Measurements from ENCODE around the gene MACROD1.

MACROD1 gene

GRCh38 chr11:64009710-64010109 lies 156.2 kb downstream of the MACROD1 start:
- Histone ChIP-seq H3K36me3 (ENCODE audit: control insufficient read depth, insufficient read depth, low read length) (no peaks in the 10 kb centered on the region), H3K9me3 (ENCODE audit: control insufficient read depth, low read length) (no peaks in the 10 kb centered on the region), H3K27me3 (replicated peaks; ENCODE audit: control insufficient read depth, insufficient read depth, low read length, poor library complexity, severe bottlenecking) (no peaks in the 10 kb centered on the region), H3K4me3 (ENCODE audit: insufficient read depth, low read depth, low read length, poor library complexity, severe bottlenecking) (no peak overlapping the region), H3K4me1 (ENCODE audit: control insufficient read depth, insufficient read depth, low read length, poor library complexity, severe bottlenecking) (peaks cover 7% of the 10 kb centered on the region), H3K27ac (ENCODE audit: insufficient read depth, low read length, poor library complexity, severe bottlenecking) (no peak overlapping the region)
- DNase-seq = no peak

GRCh38 chr11:64008914-64009633 lies 156.8 kb downstream of the MACROD1 start:
- H3K4me3 ChIP-seq (ENCODE audit: insufficient read depth, low read depth, low read length, poor library complexity, severe bottlenecking) = no peak overlapping the region
- DNase-seq = no peak
- H3K27me3 ChIP-seq (replicated peaks; ENCODE audit: control insufficient read depth, insufficient read depth, low read length, poor library complexity, severe bottlenecking) = no peaks in the 10 kb centered on the region

GRCh38 chr11:64008283-64008913 lies 157.5 kb downstream of the MACROD1 start:
- H3K4me1 ChIP-seq (ENCODE audit: control insufficient read depth, insufficient read depth, low read length, poor library complexity, severe bottlenecking) = peaks cover 7% of the 10 kb centered on the region
- H3K9me3 ChIP-seq (ENCODE audit: control insufficient read depth, low read length) = no peaks in the 10 kb centered on the region
- DNase-seq = no peak
- no peak overlapping the region for H3K27ac ChIP-seq (ENCODE audit: insufficient read depth, low read length, poor library complexity, severe bottlenecking)
- no peak overlapping the region for H3K4me3 ChIP-seq (ENCODE audit: insufficient read depth, low read depth, low read length, poor library complexity, severe bottlenecking)
- no peaks in the 10 kb centered on the region for H3K27me3 ChIP-seq (replicated peaks; ENCODE audit: control insufficient read depth, insufficient read depth, low read length, poor library complexity, severe bottlenecking)
- no peaks in the 10 kb centered on the region for H3K36me3 ChIP-seq (ENCODE audit: control insufficient read depth, insufficient read depth, low read length)

More at GRCh38 chr11:64008914-64009633, 156.8 kb downstream of the MACROD1 start:
- no peaks in the 10 kb centered on the region for H3K9me3 ChIP-seq (ENCODE audit: control insufficient read depth, low read length)
- H3K4me1 ChIP-seq (ENCODE audit: control insufficient read depth, insufficient read depth, low read length, poor library complexity, severe bottlenecking) = peaks cover 7% of the 10 kb centered on the region
- no peaks in the 10 kb centered on the region for H3K36me3 ChIP-seq (ENCODE audit: control insufficient read depth, insufficient read depth, low read length)
- H3K27ac ChIP-seq (ENCODE audit: insufficient read depth, low read length, poor library complexity, severe bottlenecking) = no peak overlapping the region

- Histone ChIP-seq H3K4me1 (ENCODE audit: control insufficient read depth, insufficient read depth, low read length, poor library complexity, severe bottlenecking) (peaks cover 7% of the 10 kb centered on the region), H3K4me3 (ENCODE audit: insufficient read depth, low read depth, low read length, poor library complexity, severe bottlenecking) (no peak overlapping the region), H3K27ac (ENCODE audit: insufficient read depth, low read length, poor library complexity, severe bottlenecking) (no peak overlapping the region), H3K27me3 (replicated peaks; ENCODE audit: control insufficient read depth, insufficient read depth, low read length, poor library complexity, severe bottlenecking) (no peaks in the 10 kb centered on the region), H3K9me3 (ENCODE audit: control insufficient read depth, low read length) (no peaks in the 10 kb centered on the region), H3K36me3 (ENCODE audit: control insufficient read depth, insufficient read depth, low read length) (no peaks in the 10 kb centered on the region)
- no peak for DNase-seq
These were observed 158.2 kb downstream of the MACROD1 start for GRCh38 chr11:64007629-64008282.

GRCh38 chr11:64007160-64007628 lies 158.7 kb downstream of the MACROD1 start:
- H3K27ac ChIP-seq (ENCODE audit: insufficient read depth, low read length, poor library complexity, severe bottlenecking) = no peak overlapping the region
- no peak for DNase-seq
- no peaks in the 10 kb centered on the region for H3K9me3 ChIP-seq (ENCODE audit: control insufficient read depth, low read length)
- no peaks in the 10 kb centered on the region for H3K27me3 ChIP-seq (replicated peaks; ENCODE audit: control insufficient read depth, insufficient read depth, low read length, poor library complexity, severe bottlenecking)
- H3K36me3 ChIP-seq (ENCODE audit: control insufficient read depth, insufficient read depth, low read length) = no peaks in the 10 kb centered on the region
- H3K4me3 ChIP-seq (ENCODE audit: insufficient read depth, low read depth, low read length, poor library complexity, severe bottlenecking) = no peak overlapping the region
- peaks cover 7% of the 10 kb centered on the region for H3K4me1 ChIP-seq (ENCODE audit: control insufficient read depth, insufficient read depth, low read length, poor library complexity, severe bottlenecking)

GRCh38 chr11:64006398-64006797 lies 159.5 kb downstream of the MACROD1 start:
- H3K36me3 ChIP-seq (ENCODE audit: control insufficient read depth, insufficient read depth, low read length) = no peaks in the 10 kb centered on the region
- no peak for DNase-seq
- no peak overlapping the region for H3K4me3 ChIP-seq (ENCODE audit: insufficient read depth, low read depth, low read length, poor library complexity, severe bottlenecking)
- H3K4me1 ChIP-seq (ENCODE audit: control insufficient read depth, insufficient read depth, low read length, poor library complexity, severe bottlenecking) = peaks cover 7% of the 10 kb centered on the region
- no peak overlapping the region for H3K27ac ChIP-seq (ENCODE audit: insufficient read depth, low read length, poor library complexity, severe bottlenecking)
- no peaks in the 10 kb centered on the region for H3K27me3 ChIP-seq (replicated peaks; ENCODE audit: control insufficient read depth, insufficient read depth, low read length, poor library complexity, severe bottlenecking)
- H3K9me3 ChIP-seq (ENCODE audit: control insufficient read depth, low read length) = no peaks in the 10 kb centered on the region

GRCh38 chr11:64005691-64006090 lies 160.2 kb downstream of the MACROD1 start:
- no peak for DNase-seq
- no peaks in the 10 kb centered on the region for H3K9me3 ChIP-seq (ENCODE audit: control insufficient read depth, low read length)
- H3K4me1 ChIP-seq (ENCODE audit: control insufficient read depth, insufficient read depth, low read length, poor library complexity, severe bottlenecking) = peaks cover 7% of the 10 kb centered on the region
- no peak overlapping the region for H3K27ac ChIP-seq (ENCODE audit: insufficient read depth, low read length, poor library complexity, severe bottlenecking)
- H3K36me3 ChIP-seq (ENCODE audit: control insufficient read depth, insufficient read depth, low read length) = no peaks in the 10 kb centered on the region
- H3K4me3 ChIP-seq (ENCODE audit: insufficient read depth, low read depth, low read length, poor library complexity, severe bottlenecking) = no peak overlapping the region
- no peaks in the 10 kb centered on the region for H3K27me3 ChIP-seq (replicated peaks; ENCODE audit: control insufficient read depth, insufficient read depth, low read length, poor library complexity, severe bottlenecking)

GRCh38 chr11:64004590-64004984 lies 161.3 kb downstream of the MACROD1 start:
- Histone ChIP-seq H3K27me3 (replicated peaks; ENCODE audit: control insufficient read depth, insufficient read depth, low read length, poor library complexity, severe bottlenecking) (no peaks in the 10 kb centered on the region), H3K4me1 (ENCODE audit: control insufficient read depth, insufficient read depth, low read length, poor library complexity, severe bottlenecking) (peaks cover 15% of the 10 kb centered on the region), H3K27ac (ENCODE audit: insufficient read depth, low read length, poor library complexity, severe bottlenecking) (no peak overlapping the region), H3K36me3 (ENCODE audit: control insufficient read depth, insufficient read depth, low read length) (no peaks in the 10 kb centered on the region), H3K9me3 (ENCODE audit: control insufficient read depth, low read length) (no peaks in the 10 kb centered on the region), H3K4me3 (ENCODE audit: insufficient read depth, low read depth, low read length, poor library complexity, severe bottlenecking) (no peak overlapping the region)
- no peak for DNase-seq

- peaks cover 21% of the 10 kb centered on the region for H3K4me1 ChIP-seq (ENCODE audit: control insufficient read depth, insufficient read depth, low read length, poor library complexity, severe bottlenecking)
- H3K27me3 ChIP-seq (replicated peaks; ENCODE audit: control insufficient read depth, insufficient read depth, low read length, poor library complexity, severe bottlenecking) = no peaks in the 10 kb centered on the region
- H3K36me3 ChIP-seq (ENCODE audit: control insufficient read depth, insufficient read depth, low read length) = no peaks in the 10 kb centered on the region
- H3K4me3 ChIP-seq (ENCODE audit: insufficient read depth, low read depth, low read length, poor library complexity, severe bottlenecking) = no peak overlapping the region
- H3K27ac ChIP-seq (ENCODE audit: insufficient read depth, low read length, poor library complexity, severe bottlenecking) = no peak overlapping the region
- no peak for DNase-seq
- no peaks in the 10 kb centered on the region for H3K9me3 ChIP-seq (ENCODE audit: control insufficient read depth, low read length)
These were observed 161.9 kb downstream of the MACROD1 start for GRCh38 chr11:64003807-64004589.

Data from effector memory CD4-positive, alpha-beta T cell (primary cell).